Smooth muscle cell (in vitro differentiated cells): ENCODE data around the gene KPNA6. TPM values are rescaled to one million over a fixed set of nuclear protein-coding genes. Genes with fewer than 3 reads are reported as not detected.
"Not testable (repeated sequence)": the region's sequence is repeated elsewhere in the genome, so short reads cannot be mapped to it uniquely, and the experiment has no call there.

Experiments
- DNase-seq: peaks from one replicate; lab custom pipeline; 2025; ENCODE audit not compliant: unreplicated experiment; lab: John Stamatoyannopoulos, UW
- H2AFZ ChIP-seq: fragments of 200-600 bp; sonication (generic); 2 replicates; pipeline ENCODE4 v1.6.0; 2016; ENCODE audit warnings: antibody characterized with exemption, low read depth, mild to moderate bottlenecking
- H3F3A ChIP-seq: fragments of 200-600 bp; sonication (generic); 2 replicates; pipeline ENCODE4 v1.6.0; 2017; ENCODE audit warnings: antibody characterized with exemption, low read depth
- H3K27ac ChIP-seq: fragments of 200-600 bp; sonication (generic); 2 replicates; pipeline ENCODE4 v1.5.1; 2016; ENCODE audit warnings: low read depth, mild to moderate bottlenecking
- H3K27me3 ChIP-seq: fragments of 200-600 bp; sonication (generic); 2 replicates; pipeline ENCODE4 v1.6.1; 2016; ENCODE audit warnings: low read depth, mild to moderate bottlenecking
- H3K36me3 ChIP-seq: fragments of 200-600 bp; sonication (generic); 2 replicates; pipeline ENCODE4 v1.5.1; 2016; ENCODE audit warnings: low read depth
- H3K4me1 ChIP-seq: fragments of 200-600 bp; sonication (generic); 2 replicates; pipeline ENCODE4 v1.5.1; 2016; ENCODE audit warnings: low read depth
- H3K4me2 ChIP-seq: fragments of 200-600 bp; sonication (generic); 2 replicates; pipeline ENCODE4 v1.6.0; 2016; ENCODE audit warnings: mild to moderate bottlenecking
- H3K4me3 ChIP-seq: fragments of 200-600 bp; sonication (generic); 2 replicates; pipeline ENCODE4 v1.5.1; 2016; ENCODE audit warnings: mild to moderate bottlenecking
- H3K79me2 ChIP-seq: fragments of 200-600 bp; sonication (generic); 2 replicates; pipeline ENCODE4 v1.6.0; 2016; ENCODE audit warnings: low read depth, mild to moderate bottlenecking
- H3K9ac ChIP-seq: fragments of 200-600 bp; sonication (generic); 2 replicates; pipeline ENCODE4 v1.6.0; 2016; ENCODE audit warnings: low read depth
- H3K9me3 ChIP-seq: fragments of 200-600 bp; sonication (generic); replicated peaks from 2 replicates; pipeline ENCODE4 v1.5.1; 2016; ENCODE audit warnings: low read depth
- H4K20me1 ChIP-seq: fragments of 200-600 bp; sonication (generic); 2 replicates; pipeline ENCODE4 v1.6.0; 2016; ENCODE audit warnings: low read depth
- WGBS: methylation state at CpG from one replicate; pipeline ENCODE4 v1.1.7; 2016; ENCODE audit warnings: low lambda C conversion rate; 5-methylcytosine and 5-hydroxymethylcytosine counted together
- polyA plus RNA-seq: library from polyadenylated mRNA; unstranded; fragments of >200 nt; fragmentation: Nextera tagmentation; extraction: Ambion mirVana; gene quantifications from 2 replicates; pipeline ENCODE4 v1.2.1, GENCODE V29; 2016
- total RNA-seq: library from RNA; depleted of rRNA; stranded (reverse); fragments of >200 nt; gene quantifications from 2 replicates; pipeline ENCODE4 v1.2.3, GENCODE V29; 2014
- TF ChIP-seq, protein P1 (sequence below): fragments of 200-600 bp; sonication (generic); IDR thresholded peaks from 2 replicates; pipeline ENCODE4 v1.5.1; 2017; ENCODE audit warnings: borderline replicate concordance, mild to moderate bottlenecking, antibody characterized with exemption; ENCODE audit not compliant: insufficient read depth, poor library complexity, severe bottlenecking

KPNA6 gene
- total and polyA plus RNA-seq, 2 experiments from 2014 or later = 29.1 to 35.8 TPM

DNA sequence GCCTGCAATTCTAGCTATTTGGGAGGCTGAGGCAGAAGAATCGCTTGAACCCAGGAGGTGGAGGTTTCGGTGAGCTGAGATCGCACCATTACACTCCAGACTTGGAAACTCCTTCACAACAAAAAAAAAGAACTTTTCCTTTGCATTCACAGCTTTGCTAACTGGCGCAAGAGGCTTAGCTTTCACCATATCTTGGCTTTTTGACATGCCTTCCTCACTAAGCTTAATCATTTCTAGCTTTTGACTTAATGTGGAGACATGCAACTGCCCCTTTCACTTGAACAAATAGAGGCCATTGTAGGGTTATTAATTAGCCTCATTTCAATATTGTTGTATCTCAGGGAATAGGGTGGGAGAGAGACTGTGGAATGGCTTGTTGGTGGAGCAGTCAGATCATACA lies 8.7 kb downstream of the KPNA6 start:
- H3K27me3 ChIP-seq = no peaks in the 10 kb centered on the region
- H2AFZ ChIP-seq = no peak overlapping the region
- H3K4me2 ChIP-seq = peak overlapping the region; percentile 35
- no peak overlapping the region for H3K9ac ChIP-seq
- peaks cover 100% of the 10 kb centered on the region for H3K79me2 ChIP-seq
- 95% methylated on average over 4 of the region's 4 CpGs for WGBS
- H4K20me1 ChIP-seq = peaks cover 97% of the 10 kb centered on the region
- TF ChIP-seq, protein P1, sequence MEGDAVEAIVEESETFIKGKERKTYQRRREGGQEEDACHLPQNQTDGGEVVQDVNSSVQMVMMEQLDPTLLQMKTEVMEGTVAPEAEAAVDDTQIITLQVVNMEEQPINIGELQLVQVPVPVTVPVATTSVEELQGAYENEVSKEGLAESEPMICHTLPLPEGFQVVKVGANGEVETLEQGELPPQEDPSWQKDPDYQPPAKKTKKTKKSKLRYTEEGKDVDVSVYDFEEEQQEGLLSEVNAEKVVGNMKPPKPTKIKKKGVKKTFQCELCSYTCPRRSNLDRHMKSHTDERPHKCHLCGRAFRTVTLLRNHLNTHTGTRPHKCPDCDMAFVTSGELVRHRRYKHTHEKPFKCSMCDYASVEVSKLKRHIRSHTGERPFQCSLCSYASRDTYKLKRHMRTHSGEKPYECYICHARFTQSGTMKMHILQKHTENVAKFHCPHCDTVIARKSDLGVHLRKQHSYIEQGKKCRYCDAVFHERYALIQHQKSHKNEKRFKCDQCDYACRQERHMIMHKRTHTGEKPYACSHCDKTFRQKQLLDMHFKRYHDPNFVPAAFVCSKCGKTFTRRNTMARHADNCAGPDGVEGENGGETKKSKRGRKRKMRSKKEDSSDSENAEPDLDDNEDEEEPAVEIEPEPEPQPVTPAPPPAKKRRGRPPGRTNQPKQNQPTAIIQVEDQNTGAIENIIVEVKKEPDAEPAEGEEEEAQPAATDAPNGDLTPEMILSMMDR = no peak
- H3K36me3 ChIP-seq = no peaks in the 10 kb centered on the region
- no peaks in the 10 kb centered on the region for H3K4me1 ChIP-seq
- no peak overlapping the region for H3K4me3 ChIP-seq
- H3F3A ChIP-seq = no peaks in the 10 kb centered on the region
- no peaks in the 10 kb centered on the region for H3K9me3 ChIP-seq
- peak overlapping the region; percentile 45 for H3K27ac ChIP-seq
- DNase-seq = no peak

GRCh38 chr1:32122151-32122550 lies 14.3 kb downstream of the KPNA6 start:
- Histone ChIP-seq H4K20me1 (peaks cover 97% of the 10 kb centered on the region), H3K36me3 (no peaks in the 10 kb centered on the region), H3K4me3 (no peak overlapping the region), H3K4me2 (no peak overlapping the region), H3K27ac (peak overlapping the region; percentile 52), H3K27me3 (no peaks in the 10 kb centered on the region), H3K9ac (no peak overlapping the region), H3K4me1 (peaks cover 5% of the 10 kb centered on the region), H3K79me2 (peaks cover 100% of the 10 kb centered on the region), H3F3A (no peaks in the 10 kb centered on the region), H2AFZ (no peak overlapping the region), H3K9me3 (no peaks in the 10 kb centered on the region)
- DNase-seq = no peak
- 91% methylated on average over 5 of the region's 5 CpGs for WGBS
- TF ChIP-seq, protein P1 = no peak

- not testable (repeated sequence) for H3K27ac ChIP-seq, H3K4me3 ChIP-seq, H3K4me2 ChIP-seq, H3K9ac ChIP-seq, H3K36me3 ChIP-seq, H3F3A ChIP-seq, H2AFZ ChIP-seq, DNase-seq, H3K9me3 ChIP-seq, H3K4me1 ChIP-seq, H3K27me3 ChIP-seq
- 98% methylated on average over 2 of the region's 2 CpGs for WGBS
- Histone ChIP-seq H4K20me1 (peaks cover 96% of the 10 kb centered on the region), H3K79me2 (peaks cover 99% of the 10 kb centered on the region)
These were observed 15.5 kb downstream of the KPNA6 start for GRCh38 chr1:32123361-32123760.

GRCh38 chr1:32125313-32125712 lies 17.5 kb downstream of the KPNA6 start:
- Histone ChIP-seq H3K79me2 (peaks cover 99% of the 10 kb centered on the region), H3K4me3 (no peak overlapping the region), H3K4me2 (no peak overlapping the region), H3K9ac (no peak overlapping the region), H3K27ac (no peak overlapping the region), H3K9me3 (no peaks in the 10 kb centered on the region), H2AFZ (no peak overlapping the region), H3K36me3 (no peaks in the 10 kb centered on the region), H3K27me3 (no peaks in the 10 kb centered on the region), H4K20me1 (peaks cover 98% of the 10 kb centered on the region), H3K4me1 (peaks cover 7% of the 10 kb centered on the region), H3F3A (no peaks in the 10 kb centered on the region)
- WGBS = 96% methylated on average over 8 of the region's 8 CpGs
- DNase-seq = no peak
- TF ChIP-seq, protein P1 = no peak
